GM12878 (cell line): ENCODE measurements around the gene UNC119. TPM values are rescaled to one million over a fixed set of nuclear protein-coding genes. Genes with fewer than 3 reads are reported as not detected.
A peak's percentile ranks its signal among the peaks of the same experiment; 100 is the strongest.

Experiments
- ATAC-seq: fragments of 200-7000 bp; cut with Tn5 transposase; 3 replicates; pipeline ENCODE4 v1.9.1; 2020; ENCODE audit warnings: mild to moderate bottlenecking, moderate library complexity
- BruUV-seq: library from RNA; stranded (reverse); fragments of 400-500 nt; replicated peaks from 2 replicates; lab custom pipeline; 2021; lab: Mats Ljungman, UMichigan
- CTCF ChIA-PET: fragments of 300-600 bp; sonication (Branson Sonifier 250); formaldehyde crosslinking; extraction: SDS; loops from one replicate; lab custom pipeline; 2021; ENCODE audit warnings: inconsistent platforms; lab: Yijun Ruan, JAX
- POLR2A ChIA-PET: fragments of 350-600 bp; formaldehyde crosslinking; extraction: SDS; loops from one replicate; lab custom pipeline; 2021; ENCODE audit warnings: inconsistent platforms; lab: Charles Lee
- RAD21 ChIA-PET: fragments of 300-600 bp; sonication (Branson Sonifier 250); formaldehyde crosslinking; loops from one replicate; lab custom pipeline; 2023; ENCODE audit warnings: antibody characterized with exemption; ENCODE audit not compliant: unreplicated experiment; lab: Charles Lee
- SMC1A ChIA-PET: fragments of 300-600 bp; sonication (Branson Sonifier 250); formaldehyde crosslinking; loops from one replicate; lab custom pipeline; 2023; ENCODE audit not compliant: unreplicated experiment, uncharacterized antibody; lab: Charles Lee
- DNase-seq: peaks from one replicate; pipeline ENCODE4 v3.0.0-alpha.2; 2011; ENCODE audit warnings: low read depth, low spot score
- FAIRE-seq: peaks from 3 replicates; lab custom pipeline; 2011; peaks lifted over from hg19 to GRCh38; lab: Jason Lieb, UNC
- H2AFZ ChIP-seq: 2 replicates; pipeline ENCODE4 v1.6.0; 2011; ENCODE audit warnings: low read depth, low read length, control low read depth; ENCODE audit not compliant: control insufficient read depth
- H3K27ac ChIP-seq: 2 replicates; pipeline ENCODE4 v1.5.1; 2011; ENCODE audit warnings: control low read depth; ENCODE audit not compliant: control insufficient read depth, insufficient read depth
- H3K27me3 ChIP-seq, 2 experiments: replicated peaks in 1 of 2; 2 replicates each; pipeline versions ENCODE4 v1.6.0 to v1.6.1; 2011; ENCODE audit warnings: low read length in 1 of 2; ENCODE audit not compliant: control insufficient read depth in 2 of 2, insufficient read depth in 2 of 2
- H3K36me3 ChIP-seq, 2 experiments: 2 replicates each; pipeline ENCODE4 v1.5.1; 2011; ENCODE audit warnings: low read length in 1 of 2; ENCODE audit not compliant: control insufficient read depth in 2 of 2, insufficient read depth in 2 of 2
- H3K4me1 ChIP-seq: 2 replicates; pipeline ENCODE4 v1.6.1; 2011; ENCODE audit warnings: mild to moderate bottlenecking, low read length, moderate library complexity, mixed read lengths; ENCODE audit not compliant: control insufficient read depth, insufficient read depth
- H3K4me2 ChIP-seq: 2 replicates; pipeline ENCODE4 v1.6.0; 2011; ENCODE audit warnings: control low read depth; ENCODE audit not compliant: control insufficient read depth, insufficient read depth
- H3K4me3 ChIP-seq: fragments of 200-600 bp; sonication (generic); 2 replicates; pipeline ENCODE4 v1.5.1; 2016
- H3K79me2 ChIP-seq: 2 replicates; pipeline ENCODE4 v1.6.0; 2011; ENCODE audit warnings: low read length; ENCODE audit not compliant: control insufficient read depth, insufficient read depth
- H3K9ac ChIP-seq: 2 replicates; pipeline ENCODE4 v1.8.0; 2011; ENCODE audit warnings: low read length, control low read depth, mixed read lengths; ENCODE audit not compliant: control insufficient read depth, insufficient read depth
- H3K9me3 ChIP-seq: replicated peaks from 3 replicates; pipeline ENCODE4 v1.5.1; 2011; ENCODE audit warnings: mild to moderate bottlenecking, low read length; ENCODE audit not compliant: control insufficient read depth, insufficient read depth
- H4K20me1 ChIP-seq: 2 replicates; pipeline ENCODE4 v1.6.0; 2011; ENCODE audit not compliant: control insufficient read depth, insufficient read depth
- BCLAF1 ChIP-seq: fragments of 450-650 bp; IDR thresholded peaks from 2 replicates; pipeline ENCODE4 v1.6.1; 2017; ENCODE audit warnings: antibody characterized with exemption, mild to moderate bottlenecking, moderate library complexity
- CHD4 ChIP-seq: fragments of 200-600 bp; sonication (generic); IDR thresholded peaks from 2 replicates; pipeline ENCODE4 v1.6.1; 2016; ENCODE audit warnings: mild to moderate bottlenecking
- CREM ChIP-seq: IDR thresholded peaks from 2 replicates; pipeline ENCODE4 v1.6.1; 2014; ENCODE audit warnings: antibody characterized with exemption, low read depth
- EGR1 ChIP-seq, 2 experiments: IDR thresholded peaks; 1 replicate in 1 of 2; 2 replicates in 1 of 2; pipeline ENCODE4 v1.6.1; 2011 to 2012; ENCODE audit warnings: low read depth in 2 of 2, low read length in 2 of 2, borderline replicate concordance in 1 of 2, mild to moderate bottlenecking in 1 of 2, moderate library complexity in 1 of 2
- GATAD2B ChIP-seq: fragments of 450-650 bp; conservative IDR thresholded peaks from 2 replicates; pipeline ENCODE4 v1.6.1; 2017; ENCODE audit warnings: low read depth, mild to moderate bottlenecking, moderate library complexity
- IRF5 ChIP-seq: fragments of 450-650 bp; IDR thresholded peaks from 2 replicates; pipeline ENCODE4 v1.6.1; 2017; ENCODE audit warnings: borderline replicate concordance
- MXI1 ChIP-seq: fragments of 150-350 bp; IDR thresholded peaks from 2 replicates; pipeline ENCODE4 v1.6.1; 2011; ENCODE audit warnings: low read depth, mild to moderate bottlenecking, inconsistent platforms, low read length, improper control_type of control experiment
- NBN ChIP-seq: fragments of 450-650 bp; IDR thresholded peaks from 2 replicates; pipeline ENCODE4 v1.6.1; 2016
- NR2F1 ChIP-seq: fragments of 450-650 bp; conservative IDR thresholded peaks from 2 replicates; pipeline ENCODE4 v1.6.1; 2017; ENCODE audit warnings: mild to moderate bottlenecking
- RAD21 ChIP-seq: IDR thresholded peaks from 2 replicates; pipeline ENCODE4 v1.6.1; 2011; ENCODE audit warnings: mild to moderate bottlenecking, low read depth, low read length, moderate library complexity; ENCODE audit not compliant: insufficient read depth
- RELA ChIP-seq: fragments of 450-650 bp; IDR thresholded peaks from 2 replicates; pipeline ENCODE4 v1.8.0; 2014; ENCODE audit warnings: borderline replicate concordance; ENCODE audit not compliant: partially characterized antibody
- SIN3A ChIP-seq: IDR thresholded peaks from 2 replicates; pipeline ENCODE4 v1.6.1; 2012; ENCODE audit warnings: low read depth, low read length, improper control_type of control experiment
- SUZ12 ChIP-seq: fragments of 200-600 bp; sonication (generic); IDR thresholded peaks from one replicate; pipeline ENCODE4 v1.6.1; 2018; ENCODE audit warnings: antibody characterized with exemption, mild to moderate bottlenecking; ENCODE audit not compliant: unreplicated experiment
- ZBTB33 ChIP-seq: fragments of 450-650 bp; IDR thresholded peaks from 2 replicates; pipeline ENCODE4 v1.6.1; 2017; ENCODE audit warnings: mild to moderate bottlenecking
- ZNF217 ChIP-seq: fragments of 450-650 bp; IDR thresholded peaks from 2 replicates; pipeline ENCODE4 v1.6.1; 2017; ENCODE audit warnings: antibody characterized with exemption, mild to moderate bottlenecking
- WGBS: methylation state at CpG from one replicate; pipeline ENCODE4 v1.1.6; 2016; ENCODE audit warnings: low lambda C conversion rate; ENCODE audit not compliant: insufficient replicate concordance, insufficient coverage; ENCODE audit errors: missing lambda C conversion rate; 5-methylcytosine and 5-hydroxymethylcytosine counted together
- in situ Hi-C: fragments of 300-500 bp; cut with MboI; formaldehyde crosslinking; loops from 9 replicates; pipeline ENCODE4 v1.14.3; 2018; ENCODE audit warnings: mixed read lengths
- intact Hi-C: fragments of 100-400 bp; cut with micrococcal nuclease; formaldehyde crosslinking; loops from one replicate; pipeline ENCODE4 v1.14.2; 2022; ENCODE audit not compliant: unreplicated experiment
- polyA plus RNA-seq, 11 experiments: library from polyadenylated mRNA; depleted of rRNA in 4 of 11; unstranded in 6 of 11; stranded (reverse) in 5 of 11; fragments of >200 nt; fragmentation: Nextera tagmentation in 4 of 11; fragmentation: Illumina TruSeq in 1 of 11; extraction: Ambion mirVana in 4 of 11; extraction: Trizol in 1 of 11; gene quantifications; 1 replicate in 1 of 11; 2 replicates in 10 of 11; pipeline versions ENCODE4 v1.2.1 to v1.2.3, GENCODE V29; 2011 to 2016; ENCODE audit warnings: inconsistent platforms in 2 of 11, missing spikeins in 2 of 11, low read depth in 1 of 11
- total RNA-seq, 4 experiments: library from RNA; depleted of rRNA in 3 of 4; stranded (reverse); fragments of >200 nt in 3 of 4; fragmentation: Illumina TruSeq in 1 of 4; extraction: Trizol in 1 of 4; gene quantifications; 2 replicates each; pipeline versions ENCODE4 v1.2.1 to v1.2.3, GENCODE V29; 2013 to 2021

Gene UNC119
- total and polyA plus RNA-seq, 10 of the 15 experiments (the other 5 are each of a cell fraction or from before 2014, with no cell fraction given) = 2.7 to 436 (median 57.8) TPM

- Histone ChIP-seq H3K4me3 (peak overlapping the region; percentile 98), H3K27ac (peak overlapping the region; percentile 73), H3K9ac (peak overlapping the region; percentile 79), H3K4me1 (peaks cover 38% of the 10 kb centered on the region), H3K4me2 (peak overlapping the region; percentile 97), H2AFZ (no peak overlapping the region; the same call in 1 of the 2 replicates), H3K27me3 (no peaks in the 10 kb centered on the region), H3K79me2 (peaks cover 50% of the 10 kb centered on the region), H4K20me1 (no peaks in the 10 kb centered on the region), H3K36me3 (peaks cover 3 to 14% of the 10 kb centered on the region in 2 experiments; a peak in 2 of 4 replicates), H3K9me3 (no peaks in the 10 kb centered on the region)
- ChIA-PET CTCF (interaction anchor here (0.6 to 13.9 kb wide), 14 partner anchors 9 to 347 kb away, joined by 3 to 316 read pairs (median 12); partner anchors contain the start of genes ALDOC, BLTP2, PIGS and RSKR), POLR2A (interaction anchor here (0.6 to 9.1 kb wide), 18 partner anchors 8 to 567 kb away, joined by 3 to 148 read pairs (median 6); partner anchors contain the start of genes ALDOC, BLTP2, PIGS and PROCA1), SMC1A (interaction anchor here (0.9 to 6.1 kb wide), 15 partner anchors 20 to 65 kb away, joined by 3 to 89 read pairs (median 4); partner anchors contain the start of genes ALDOC, PIGS, RSKR and SPAG5), RAD21 (interaction anchor here (0.6 to 8.3 kb wide), 14 partner anchors 10 to 178 kb away, joined by 3 to 102 read pairs (median 6); partner anchors contain the start of genes ALDOC and PIGS)
- FAIRE-seq (peak; percentile 86), ATAC-seq (peak; percentile 74), DNase-seq (no peak)
- 0% methylated on average over 3 of the region's 3 CpGs for WGBS
- intact Hi-C loops = loop anchor here (2.0 to 10.0 kb wide), 4 partner anchors 49 to 175 kb away; partner anchors contain the start of genes PROCA1, RAB34, RPL23A and SARM1
- BruUV-seq = TSS peak; percentile 46
- in situ Hi-C loops = loop anchor here (5.0 to 25.0 kb wide), 3 partner anchors 52 to 1062 kb away; partner anchors contain the start of genes SARM1 and VTN
- TF ChIP-seq ZNF217 (peak; percentile 71; the same call in 1 of the 2 replicates), RELA (peak; percentile 89), IRF5 (no peak), NR2F1 (0 out of 2 replicates have a peak, but pooled peaks have one; percentile 33), NBN (0 out of 2 replicates have a peak, but pooled peaks have one; percentile 55), SUZ12 (no peak), EGR1 (IDR thresholded peaks at IDR 0.05; ENCODE audit: borderline replicate concordance in 1 of 2, low read depth in 2 of 2, low read length in 2 of 2) (peak in 1 of 2 experiments; percentile 17; a peak in 1 of 3 replicates), MXI1 (no peak; the same call in 1 of the 2 replicates), ZBTB33 (no peak), GATAD2B (0 out of 2 replicates have a peak, but pooled peaks have one; percentile 19), SIN3A (0 out of 2 replicates have a peak, but pooled peaks have one; percentile 63), BCLAF1 (no peak), CREM (no peak), CHD4 (no peak), RAD21 (no peak)
Observed at GRCh38 chr17:28549236-28550132, 2.9 kb downstream of the UNC119 start.
